ENCODE results near the gene SPPL2B. TPM values are rescaled to one million over a fixed set of nuclear protein-coding genes. Genes with fewer than 3 reads are reported as not detected.
"Not testable (repeated sequence)": the region's sequence is repeated elsewhere in the genome, so short reads cannot be mapped to it uniquely, and the experiment has no call there.

The SPPL2B gene
- polyA plus RNA-seq, 1 of the 3 experiments (the other 2 are of a cell fraction): 58.1 TPM

DNA sequence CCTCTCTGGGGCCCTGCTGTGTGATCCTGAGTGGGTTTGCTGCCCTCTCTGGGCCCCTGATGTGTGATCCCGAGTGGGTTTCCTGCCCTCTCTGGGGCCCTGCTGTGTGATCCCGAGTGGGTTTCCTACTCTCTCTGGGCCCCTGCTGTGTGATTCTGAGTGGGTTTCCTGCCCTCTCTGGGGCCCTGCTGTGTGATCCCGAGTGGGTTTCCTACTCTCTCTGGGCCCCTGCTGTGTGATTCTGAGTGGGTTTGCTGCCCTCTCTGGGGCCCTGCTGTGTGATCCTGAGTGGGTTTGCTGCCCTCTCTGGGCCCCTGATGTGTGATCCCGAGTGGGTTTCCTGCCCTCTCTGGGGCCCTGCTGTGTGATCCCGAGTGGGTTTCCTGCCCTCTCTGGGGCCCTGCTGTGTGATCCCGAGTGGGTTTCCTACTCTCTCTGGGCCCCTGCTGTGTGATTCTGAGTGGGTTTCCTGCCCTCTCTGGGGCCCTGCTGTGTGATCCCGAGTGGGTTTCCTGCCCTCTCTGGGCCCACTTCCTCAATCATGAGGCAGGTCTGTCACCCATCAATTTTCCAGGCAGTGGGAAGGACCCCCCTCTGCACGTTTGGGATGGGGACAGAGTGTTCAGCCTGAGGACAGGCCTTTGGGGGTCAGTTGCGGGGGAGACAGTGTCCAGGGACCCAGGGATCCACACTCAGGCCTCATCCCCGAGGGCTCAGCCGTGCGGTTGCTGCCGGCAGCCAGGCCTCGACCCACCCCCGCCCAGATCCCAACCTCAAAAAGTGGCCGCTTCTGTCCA lies 47.0 kb upstream of the SPPL2B start:
- not testable (repeated sequence) for H4K20me1 ChIP-seq (ENCODE audit: insufficient read depth); H3K9ac ChIP-seq; DNase-seq; H3K27me3 ChIP-seq (ENCODE audit: insufficient read depth); H3F3A ChIP-seq (replicated peaks; ENCODE audit: insufficient read depth); H3K9me3 ChIP-seq; H3K4me1 ChIP-seq (ENCODE audit: control insufficient read depth in 1 of 2, insufficient read depth in 2 of 2, low read depth in 1 of 2, low read length in 1 of 2); H3K9me2 ChIP-seq; H3K79me2 ChIP-seq (ENCODE audit: insufficient read depth); H3K4me3 ChIP-seq (ENCODE audit: low read depth in 2 of 2, low read length in 1 of 2); H3K36me3 ChIP-seq (replicated peaks in 1 of 2; ENCODE audit: control insufficient read depth in 1 of 2, insufficient read depth in 2 of 2, low read length in 1 of 2); H2AFZ ChIP-seq (ENCODE audit: low read depth); H3K27ac ChIP-seq (ENCODE audit: low read depth in 2 of 2, low read length in 1 of 2)
- H3K4me2 ChIP-seq: peak overlapping the region; percentile 47; the same call in 1 of the 2 replicates
- POLR2A ChIA-PET: interaction anchor here (0.6 kb wide), 1 partner anchor 10 kb away, joined by 3 read pairs; no protein-coding TSS in a partner anchor
- CTCF ChIA-PET: interaction anchor here (1.0 to 2.7 kb wide), 2 partner anchors 8 to 35 kb away, joined by 4 to 20 read pairs; no protein-coding TSS in a partner anchor
- 38% methylated on average over 3 of the region's 16 CpGs for WGBS (ENCODE audit: low lambda C conversion rate)

DNA sequence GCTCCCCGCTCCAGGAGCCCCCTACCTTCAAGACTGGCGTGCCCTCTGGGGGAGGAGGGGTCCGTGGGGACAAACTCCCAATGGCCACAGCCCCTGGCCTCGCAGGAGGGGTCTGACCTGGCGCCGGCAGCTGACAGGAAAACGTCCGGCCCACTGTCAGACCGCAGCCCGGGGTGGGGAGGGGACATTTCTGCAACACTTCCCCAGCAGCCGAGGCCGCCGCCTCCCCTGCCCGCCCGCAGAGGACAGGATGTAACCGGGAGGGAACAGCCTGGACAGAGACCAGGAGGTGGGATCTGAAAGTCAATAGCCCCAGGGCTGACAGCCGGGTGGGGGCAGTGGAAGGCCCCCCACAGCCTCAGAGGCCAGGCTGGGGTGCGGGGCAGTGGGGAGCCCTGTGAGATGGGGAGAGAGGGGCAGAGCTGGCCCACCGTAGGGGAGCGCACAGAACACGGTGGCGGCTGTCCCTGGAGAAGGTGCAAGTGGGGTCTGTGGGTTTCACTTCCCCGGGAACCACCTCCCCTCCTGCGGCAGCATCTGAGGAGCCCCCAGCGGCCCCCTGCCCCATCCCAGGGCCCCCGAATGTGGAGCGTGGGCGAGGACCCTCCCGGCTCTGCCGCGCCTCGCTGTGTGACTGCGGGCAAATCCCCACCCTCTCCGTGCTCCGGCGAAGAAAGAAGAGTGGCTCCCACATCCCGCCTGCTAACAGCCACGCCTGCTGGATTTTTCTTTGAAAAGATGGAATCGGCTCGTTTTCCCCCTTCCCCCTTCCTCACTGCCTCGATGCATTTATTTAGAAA lies 46.2 kb upstream of the SPPL2B start, which contains the start of gene PEAK3:
PEAK3 (minus strand) TSS at position 114 of the 800 bp plus-strand sequence. CDS start 1,244 bp downstream, outside the sequence.
- Histone ChIP-seq H3K79me2 (ENCODE audit: insufficient read depth) (peaks cover 4% of the 10 kb centered on the region; the same call in 1 of the 2 replicates), H2AFZ (ENCODE audit: low read depth) (no peak within 1 kb of the TSS; the same call in 1 of the 2 replicates), H3F3A (replicated peaks; ENCODE audit: insufficient read depth) (peaks cover 3% of the 10 kb centered on the region), H4K20me1 (ENCODE audit: insufficient read depth) (no peaks in the 10 kb centered on the region), H3K4me3 (ENCODE audit: low read depth in 2 of 2, low read length in 1 of 2) (peak within 1 kb of the TSS in 1 of 2 experiments; percentile 9; a peak in 1 of 4 replicates), H3K9me2 (no peaks in the 10 kb centered on the region), H3K4me1 (ENCODE audit: control insufficient read depth in 1 of 2, insufficient read depth in 2 of 2, low read depth in 1 of 2, low read length in 1 of 2) (peaks cover 0 to 8% of the 10 kb centered on the region in 2 experiments; a peak in 1 of 4 replicates), H3K9me3 (no peaks in the 10 kb centered on the region), H3K9ac (no peak within 1 kb of the TSS), H3K27me3 (ENCODE audit: insufficient read depth) (no peaks in the 10 kb centered on the region), H3K4me2 (peak within 1 kb of the TSS; percentile 47; the same call in 1 of the 2 replicates), H3K36me3 (replicated peaks in 1 of 2; ENCODE audit: control insufficient read depth in 1 of 2, insufficient read depth in 2 of 2, low read length in 1 of 2) (no peaks in the 10 kb centered on the region), H3K27ac (ENCODE audit: low read depth in 2 of 2, low read length in 1 of 2) (no peak within 1 kb of the TSS)
- DNase-seq: peak; percentile 80
- CTCF ChIA-PET: interaction anchor here (1.0 to 2.7 kb wide), 5 partner anchors 9 to 39 kb away, joined by 4 to 20 read pairs (median 5); partner anchors contain the start of gene LINGO3
- WGBS (ENCODE audit: low lambda C conversion rate): 22% methylated on average over 9 of the region's 41 CpGs
- POLR2A ChIA-PET: interaction anchor here (0.6 kb wide), 1 partner anchor 9 kb away, joined by 3 read pairs; no protein-coding TSS in a partner anchor
- TF ChIP-seq, protein P1, sequence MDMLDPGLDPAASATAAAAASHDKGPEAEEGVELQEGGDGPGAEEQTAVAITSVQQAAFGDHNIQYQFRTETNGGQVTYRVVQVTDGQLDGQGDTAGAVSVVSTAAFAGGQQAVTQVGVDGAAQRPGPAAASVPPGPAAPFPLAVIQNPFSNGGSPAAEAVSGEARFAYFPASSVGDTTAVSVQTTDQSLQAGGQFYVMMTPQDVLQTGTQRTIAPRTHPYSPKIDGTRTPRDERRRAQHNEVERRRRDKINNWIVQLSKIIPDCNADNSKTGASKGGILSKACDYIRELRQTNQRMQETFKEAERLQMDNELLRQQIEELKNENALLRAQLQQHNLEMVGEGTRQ (IDR thresholded peaks at IDR 0.05; ENCODE audit: borderline replicate concordance, low read depth, low read length): no peak
- TF ChIP-seq, protein P2, sequence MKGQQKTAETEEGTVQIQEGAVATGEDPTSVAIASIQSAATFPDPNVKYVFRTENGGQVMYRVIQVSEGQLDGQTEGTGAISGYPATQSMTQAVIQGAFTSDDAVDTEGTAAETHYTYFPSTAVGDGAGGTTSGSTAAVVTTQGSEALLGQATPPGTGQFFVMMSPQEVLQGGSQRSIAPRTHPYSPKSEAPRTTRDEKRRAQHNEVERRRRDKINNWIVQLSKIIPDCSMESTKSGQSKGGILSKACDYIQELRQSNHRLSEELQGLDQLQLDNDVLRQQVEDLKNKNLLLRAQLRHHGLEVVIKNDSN (IDR thresholded peaks at IDR 0.05; ENCODE audit: borderline replicate concordance, low read depth): no peak
- TF ChIP-seq TCF12 (IDR thresholded peaks at IDR 0.05) (no peak), FOSL2 (IDR thresholded peaks at IDR 0.05; ENCODE audit: borderline replicate concordance, low read depth) (no peak), MXI1 (IDR thresholded peaks at IDR 0.05; ENCODE audit: low read depth, low read length) (no peak), YY1 (IDR thresholded peaks at IDR 0.05; ENCODE audit: low read depth) (no peak), NFIC (IDR thresholded peaks at IDR 0.05; ENCODE audit: borderline replicate concordance) (no peak), GABPA (IDR thresholded peaks at IDR 0.05; ENCODE audit: low read depth) (no peak), TAF1 (IDR thresholded peaks at IDR 0.05; ENCODE audit: borderline replicate concordance, low read depth, low read length) (no peak)
- TF ChIP-seq, protein P3, sequence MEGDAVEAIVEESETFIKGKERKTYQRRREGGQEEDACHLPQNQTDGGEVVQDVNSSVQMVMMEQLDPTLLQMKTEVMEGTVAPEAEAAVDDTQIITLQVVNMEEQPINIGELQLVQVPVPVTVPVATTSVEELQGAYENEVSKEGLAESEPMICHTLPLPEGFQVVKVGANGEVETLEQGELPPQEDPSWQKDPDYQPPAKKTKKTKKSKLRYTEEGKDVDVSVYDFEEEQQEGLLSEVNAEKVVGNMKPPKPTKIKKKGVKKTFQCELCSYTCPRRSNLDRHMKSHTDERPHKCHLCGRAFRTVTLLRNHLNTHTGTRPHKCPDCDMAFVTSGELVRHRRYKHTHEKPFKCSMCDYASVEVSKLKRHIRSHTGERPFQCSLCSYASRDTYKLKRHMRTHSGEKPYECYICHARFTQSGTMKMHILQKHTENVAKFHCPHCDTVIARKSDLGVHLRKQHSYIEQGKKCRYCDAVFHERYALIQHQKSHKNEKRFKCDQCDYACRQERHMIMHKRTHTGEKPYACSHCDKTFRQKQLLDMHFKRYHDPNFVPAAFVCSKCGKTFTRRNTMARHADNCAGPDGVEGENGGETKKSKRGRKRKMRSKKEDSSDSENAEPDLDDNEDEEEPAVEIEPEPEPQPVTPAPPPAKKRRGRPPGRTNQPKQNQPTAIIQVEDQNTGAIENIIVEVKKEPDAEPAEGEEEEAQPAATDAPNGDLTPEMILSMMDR (IDR thresholded peaks at IDR 0.05): no peak
